ENCODE measurements around the gene ADGRF5.
"Not testable (repeated sequence)": the region's sequence is repeated elsewhere in the genome, so short reads cannot be mapped to it uniquely, and the experiment has no call there.

Gene ADGRF5

DNA sequence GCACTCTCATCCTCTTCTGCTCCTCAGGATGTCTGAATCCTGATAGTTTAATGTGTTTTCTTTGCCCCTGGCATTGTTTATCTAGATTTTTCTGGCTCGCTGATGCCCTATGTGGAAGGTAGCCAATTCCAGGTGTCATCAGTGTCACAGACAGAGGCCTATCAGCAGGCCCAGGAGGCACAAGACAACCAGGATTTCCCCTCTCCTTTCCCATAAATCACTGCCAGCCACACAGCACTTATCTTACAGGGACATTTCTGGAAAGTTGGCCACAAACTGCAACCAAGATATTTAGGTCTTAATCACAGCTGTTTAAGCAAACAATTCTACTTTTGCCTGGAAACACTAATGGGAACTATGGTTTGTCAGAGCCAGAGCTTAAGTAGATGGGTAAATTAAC, 28.1 kb downstream of the ADGRF5 start:
- DNase-seq (ENCODE audit: low read depth in 2 of 3, low spot score in 2 of 3) = no peak

DNA sequence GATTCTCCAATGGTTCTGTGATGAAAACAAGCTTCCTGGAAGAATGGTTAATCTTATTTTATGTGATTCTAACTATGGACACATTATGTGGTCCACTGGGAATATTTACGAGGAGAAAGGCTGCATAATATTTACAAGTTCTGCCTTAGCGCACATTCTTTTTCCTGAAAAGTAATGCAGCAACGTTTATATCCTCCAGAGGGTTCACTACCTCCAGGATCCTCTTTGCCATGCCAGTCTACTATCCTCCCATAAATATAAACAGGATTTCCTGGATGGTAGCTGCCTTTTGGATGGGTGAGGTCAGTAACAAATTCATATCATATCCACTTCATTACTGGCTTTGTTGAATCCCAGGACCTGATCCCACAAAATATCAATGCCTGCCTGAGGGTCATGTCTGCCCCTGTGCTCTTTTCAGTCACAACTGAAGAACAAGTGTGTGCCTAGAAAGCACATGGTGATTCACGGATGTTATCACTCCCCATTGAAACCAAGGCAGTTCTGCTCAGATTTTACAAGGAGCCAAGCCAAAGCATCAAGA, 30.4 kb downstream of the ADGRF5 start:
- no peak for DNase-seq (ENCODE audit: low read depth in 2 of 3, low spot score in 2 of 3)

- DNase-seq (ENCODE audit: low read depth in 2 of 3, low spot score in 2 of 3) = no peak
Measured at GRCh38 chr6:46888578-46888977, 33.2 kb downstream of the ADGRF5 start.

GRCh38 chr6:46888031-46888430, 33.7 kb downstream of the ADGRF5 start:
- no peak for DNase-seq (ENCODE audit: low read depth in 2 of 3, low spot score in 2 of 3)

DNA sequence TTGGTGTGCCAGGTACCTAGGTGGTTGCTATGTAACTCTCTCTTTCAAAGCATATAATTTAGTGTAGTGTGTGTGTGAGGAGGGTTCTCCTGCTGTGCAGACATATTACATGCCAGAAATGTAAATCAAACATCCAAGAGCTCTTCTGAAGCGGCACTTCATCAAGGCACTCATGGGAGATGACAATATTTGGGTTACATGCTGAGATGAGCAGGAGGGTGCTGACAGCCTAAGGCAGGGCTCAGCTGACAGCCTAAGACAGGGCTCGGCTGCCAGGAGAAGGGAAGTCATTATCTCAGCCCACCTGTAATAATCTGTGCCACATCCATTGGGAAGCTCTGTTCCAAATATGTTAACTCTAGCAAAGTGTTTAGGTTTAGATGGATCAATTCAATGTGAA, 39.1 kb downstream of the ADGRF5 start:
- no peak for DNase-seq (ENCODE audit: low read depth in 2 of 3, low spot score in 2 of 3)

- no peak for DNase-seq (ENCODE audit: low read depth in 2 of 3, low spot score in 2 of 3)
Measured at GRCh38 chr6:46879003-46879402, 42.7 kb downstream of the ADGRF5 start.

DNA sequence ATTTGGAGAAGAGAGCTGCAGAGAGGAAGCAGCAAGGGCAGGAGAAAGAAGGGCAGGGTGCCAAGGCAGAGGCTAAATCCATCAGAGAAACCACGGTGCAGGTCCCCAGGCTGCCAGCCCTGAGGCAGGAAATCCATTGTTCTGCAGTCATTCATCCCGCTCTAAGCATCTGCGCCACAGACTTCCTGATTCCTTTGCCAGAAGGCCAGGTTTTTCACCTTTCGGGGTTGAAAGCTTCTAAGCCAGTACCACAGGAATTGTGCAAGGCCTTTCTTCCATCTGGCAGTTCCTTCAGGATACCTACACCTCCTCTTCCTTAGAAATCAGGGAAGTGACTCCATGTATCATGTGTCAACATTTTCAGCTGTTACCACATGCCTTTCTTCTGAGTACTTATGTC, 45.6 kb downstream of the ADGRF5 start:
- no peak for DNase-seq (ENCODE audit: low read depth in 2 of 3, low spot score in 2 of 3)

- no peak for DNase-seq (ENCODE audit: low read depth in 2 of 3, low spot score in 2 of 3)
Measured at GRCh38 chr6:46867411-46867810, 54.3 kb downstream of the ADGRF5 start.

GRCh38 chr6:46865221-46865620, 56.5 kb downstream of the ADGRF5 start:
- DNase-seq (ENCODE audit: low read depth in 2 of 3, low spot score in 2 of 3) = no peak

DNA sequence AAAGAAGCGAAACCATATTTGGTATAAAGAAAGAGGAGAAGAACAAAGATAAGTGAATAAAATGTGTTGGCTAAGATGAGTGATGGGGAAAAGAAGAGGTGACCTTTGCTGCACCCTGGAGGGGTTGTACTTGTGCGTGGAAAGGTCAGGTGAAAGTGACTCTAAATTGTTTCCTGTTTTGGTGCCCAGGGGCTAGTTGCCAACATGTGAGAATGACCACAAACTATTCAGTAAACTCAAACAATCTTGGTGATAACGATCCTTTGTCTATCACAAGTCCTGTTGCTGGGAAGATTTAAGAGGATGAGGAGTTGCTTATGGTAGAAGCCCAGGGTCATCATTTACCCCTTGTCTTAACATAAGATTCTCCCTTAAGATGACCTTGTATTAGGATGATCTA, 57.9 kb downstream of the ADGRF5 start:
- no peak for DNase-seq (ENCODE audit: low read depth in 2 of 3, low spot score in 2 of 3)

DNA sequence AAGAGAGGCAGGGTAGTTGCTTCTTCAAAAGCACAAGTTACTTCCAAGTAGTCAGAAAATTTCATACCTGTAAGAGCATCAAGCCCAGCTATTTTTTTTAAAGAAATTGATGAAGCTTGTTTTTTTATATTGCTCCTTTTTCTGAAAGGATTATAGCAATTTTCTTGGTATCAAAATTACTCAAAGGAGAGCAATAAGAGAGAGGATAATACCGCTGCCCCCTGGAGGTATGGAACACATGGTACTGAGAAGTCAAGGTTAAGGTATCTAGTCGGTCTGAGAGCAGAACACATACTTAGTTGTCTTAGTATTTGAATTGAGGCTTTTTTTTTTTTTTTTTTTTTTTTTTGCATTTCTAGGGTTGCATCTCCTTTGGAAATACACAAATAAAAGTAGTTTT, 59.4 kb downstream of the ADGRF5 start:
- DNase-seq (ENCODE audit: low read depth in 2 of 3, low spot score in 2 of 3) = no peak

GRCh38 chr6:46855966-46856365, 65.8 kb downstream of the ADGRF5 start:
- DNase-seq (ENCODE audit: low read depth in 2 of 3, low spot score in 2 of 3) = peak in 1 of 3 experiments; percentile 4

DNA sequence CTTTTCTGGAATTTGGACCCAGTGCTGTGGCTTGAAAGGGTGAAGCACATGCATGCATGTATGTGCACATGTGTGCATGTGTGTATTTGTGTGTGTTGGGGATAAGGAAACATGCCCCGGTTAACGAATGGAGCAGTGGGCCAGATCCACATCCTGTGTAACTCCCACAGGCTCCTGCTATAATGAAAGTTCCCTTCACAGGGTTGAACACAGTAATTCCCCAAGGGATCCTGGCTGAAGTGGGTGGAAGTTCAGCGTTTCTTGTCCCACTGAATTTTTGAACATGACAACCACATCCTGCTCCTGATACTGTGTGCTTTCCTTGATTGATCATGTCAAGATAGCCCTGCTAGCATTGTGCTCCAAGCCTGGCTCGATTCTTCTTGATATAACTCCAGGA, 70.2 kb downstream of the ADGRF5 start:
- not testable (repeated sequence) for DNase-seq (ENCODE audit: low read depth in 2 of 3, low spot score in 2 of 3)

- no peak for DNase-seq (ENCODE audit: low read depth in 2 of 3, low spot score in 2 of 3)
Measured at GRCh38 chr6:46850792-46851191, 70.9 kb downstream of the ADGRF5 start.

DNA sequence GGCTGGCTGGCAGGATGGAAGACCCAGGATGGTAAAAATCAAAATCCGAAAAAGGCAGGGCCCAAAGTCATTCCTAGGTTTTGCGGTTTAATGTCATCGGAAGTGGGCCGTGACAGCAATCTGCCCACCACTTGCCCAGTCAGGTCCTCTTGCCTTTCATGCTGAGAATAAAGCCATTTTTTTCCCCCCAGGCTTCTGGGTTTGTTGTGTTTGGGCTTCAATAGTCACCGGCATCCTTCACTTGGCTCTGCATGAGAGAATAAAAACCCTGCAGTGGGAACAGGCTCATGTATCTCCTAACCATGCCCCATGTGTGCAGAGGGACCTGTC, 72.4 kb downstream of the ADGRF5 start:
- DNase-seq (ENCODE audit: low read depth in 2 of 3, low spot score in 2 of 3) = no peak

DNA sequence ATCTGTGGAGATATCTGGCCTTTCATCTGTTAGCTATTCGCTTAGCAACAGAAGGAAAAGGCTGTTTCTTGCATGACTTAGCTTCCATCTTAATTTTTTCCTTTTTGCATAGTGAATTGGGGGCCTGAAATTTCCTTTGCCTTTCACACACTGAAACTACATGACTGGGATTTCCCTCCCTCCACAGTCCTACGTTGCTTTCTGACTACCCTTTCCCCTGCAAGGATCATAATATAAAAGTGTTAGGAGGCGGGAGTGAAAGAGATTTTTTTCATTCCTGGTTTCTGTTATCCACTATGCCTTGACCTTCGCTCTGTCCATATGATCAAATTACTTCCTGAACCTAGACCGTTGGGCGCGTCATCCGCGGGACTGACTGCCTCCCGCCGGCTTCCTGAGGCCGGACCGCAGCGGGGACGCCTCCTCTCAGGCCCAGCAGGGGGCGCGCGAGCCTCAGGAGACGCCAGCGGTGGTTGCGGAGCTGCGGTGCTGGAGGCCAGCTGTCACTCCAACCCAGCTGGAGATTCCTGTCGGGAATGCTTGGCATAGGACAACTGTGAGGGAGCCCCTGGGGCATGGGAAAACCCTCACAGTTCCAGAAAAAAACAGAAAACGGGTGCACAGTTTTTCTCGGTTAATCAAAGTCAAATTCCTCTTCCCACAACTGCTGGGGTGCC, 72.9 kb downstream of the ADGRF5 start:
- peak; percentile 37 to 56 (median 49) for DNase-seq (ENCODE audit: low read depth in 2 of 3, low spot score in 2 of 3)

GRCh38 chr6:46845126-46845525, 76.6 kb downstream of the ADGRF5 start:
- no peak for DNase-seq (ENCODE audit: low read depth in 2 of 3, low spot score in 2 of 3)

DNA sequence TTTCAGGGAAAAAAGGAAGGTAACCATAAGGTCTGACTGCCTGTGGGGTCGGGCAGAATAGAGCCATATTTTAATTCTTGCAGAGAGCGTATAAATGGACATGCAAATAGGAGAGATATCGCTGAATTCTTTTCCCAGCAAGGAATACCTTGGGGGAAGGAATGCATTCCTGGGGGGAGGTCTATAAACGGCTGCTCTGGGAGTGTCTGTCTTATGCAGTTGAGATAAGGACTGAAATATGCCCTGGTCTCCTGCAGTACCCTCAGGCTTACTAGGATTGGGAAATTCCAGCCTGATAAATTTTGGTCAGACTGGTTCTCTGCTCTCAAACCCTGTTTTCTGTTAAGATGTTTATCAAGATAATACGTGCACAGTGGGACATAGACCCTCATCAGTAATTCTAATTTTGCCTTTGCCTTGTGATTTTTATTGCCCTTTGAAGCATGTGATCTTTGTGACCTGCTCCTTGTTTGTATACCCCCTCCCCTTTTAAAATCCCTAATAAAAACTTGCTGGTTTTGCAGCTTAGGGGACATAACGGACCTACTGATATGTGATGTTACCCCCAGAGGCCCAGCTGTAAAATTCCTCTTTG, 79.4 kb downstream of the ADGRF5 start:
- not testable (repeated sequence) for DNase-seq (ENCODE audit: low read depth in 2 of 3, low spot score in 2 of 3)

GRCh38 chr6:46838033-46838432, 83.7 kb downstream of the ADGRF5 start:
- no peak for DNase-seq (ENCODE audit: low read depth in 2 of 3, low spot score in 2 of 3)

- DNase-seq (ENCODE audit: low read depth in 2 of 3, low spot score in 2 of 3) = not testable (repeated sequence)
Measured at GRCh38 chr6:46834991-46835390, 86.7 kb downstream of the ADGRF5 start.

GRCh38 chr6:46834257-46834916, 87.4 kb downstream of the ADGRF5 start:
- DNase-seq (ENCODE audit: low read depth in 2 of 3, low spot score in 2 of 3) = not testable (repeated sequence)

DNA sequence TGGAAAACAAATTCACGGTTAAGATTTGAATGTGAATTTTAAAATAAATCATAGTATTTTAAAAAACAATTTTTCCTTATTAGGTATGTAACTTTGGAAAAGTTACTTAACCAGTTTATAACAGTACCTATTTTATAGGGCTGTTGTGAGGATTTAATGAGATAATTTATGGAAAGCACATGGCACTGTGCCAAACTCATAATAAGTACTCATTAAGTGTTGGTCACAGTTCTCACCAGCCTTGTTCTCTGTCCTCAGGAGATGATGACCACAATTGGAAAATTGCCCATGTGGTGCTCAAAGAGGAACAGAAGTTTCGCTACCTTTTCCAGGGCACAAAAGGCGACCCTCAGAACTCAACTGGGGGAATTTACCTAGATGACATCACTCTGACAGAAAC, 88.9 kb downstream of the ADGRF5 start:
- DNase-seq (ENCODE audit: low read depth in 2 of 3, low spot score in 2 of 3) = no peak
